ENCODE data around the gene TWNK. TPM values are rescaled to one million over a fixed set of nuclear protein-coding genes. Genes with fewer than 3 reads are reported as not detected.

Gene TWNK
- total RNA-seq, 4 donors from 2014 or later = 8.2 to 19.8 (median 10.0) TPM

DNA sequence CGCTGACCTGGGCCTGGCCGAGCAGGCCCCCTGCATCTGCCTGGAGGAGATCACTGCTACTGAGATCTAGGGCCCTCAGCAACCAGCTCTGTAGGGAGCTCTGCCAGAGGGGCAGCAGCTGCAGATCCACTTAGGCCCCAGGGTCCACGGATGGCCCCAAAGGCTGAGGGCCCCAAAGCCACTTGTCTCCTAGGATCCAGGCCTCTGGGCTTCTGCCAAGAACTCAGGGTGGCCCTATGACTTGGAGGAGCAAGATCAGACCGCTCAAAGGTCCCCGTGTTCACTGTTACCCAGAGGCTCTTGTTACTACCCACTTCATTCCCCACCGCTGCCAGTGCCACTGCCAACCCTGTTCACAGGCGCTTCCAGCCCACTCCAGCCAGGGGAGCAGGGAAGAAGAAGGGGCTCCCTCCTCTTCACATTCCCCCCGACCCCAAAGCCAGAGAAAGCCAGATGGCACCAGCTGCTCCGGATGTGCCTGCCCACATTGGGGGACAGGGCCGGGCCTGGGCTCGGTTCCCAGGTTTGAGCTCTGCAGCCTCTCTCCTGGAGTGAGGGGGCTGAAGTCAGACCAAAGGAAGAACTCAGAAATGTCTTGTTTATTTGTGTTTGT lies 19.9 kb downstream of the TWNK start:
- Histone ChIP-seq H3K27ac (peak overlapping the region; percentile 41 to 100 (median 46)), H3K27me3 (no peaks in the 10 kb centered on the region), H3K9me3 (no peaks in the 10 kb centered on the region), H3K4me3 (no peak overlapping the region), H3K4me1 (peaks cover 18 to 31% of the 10 kb centered on the region in 2 donors), H3K36me3 (peaks cover 0 to 32% of the 10 kb centered on the region in 2 donors)
- no peak for TF ChIP-seq POLR2A (IDR thresholded peaks at IDR 0.05)
- TF ChIP-seq, protein P1, sequence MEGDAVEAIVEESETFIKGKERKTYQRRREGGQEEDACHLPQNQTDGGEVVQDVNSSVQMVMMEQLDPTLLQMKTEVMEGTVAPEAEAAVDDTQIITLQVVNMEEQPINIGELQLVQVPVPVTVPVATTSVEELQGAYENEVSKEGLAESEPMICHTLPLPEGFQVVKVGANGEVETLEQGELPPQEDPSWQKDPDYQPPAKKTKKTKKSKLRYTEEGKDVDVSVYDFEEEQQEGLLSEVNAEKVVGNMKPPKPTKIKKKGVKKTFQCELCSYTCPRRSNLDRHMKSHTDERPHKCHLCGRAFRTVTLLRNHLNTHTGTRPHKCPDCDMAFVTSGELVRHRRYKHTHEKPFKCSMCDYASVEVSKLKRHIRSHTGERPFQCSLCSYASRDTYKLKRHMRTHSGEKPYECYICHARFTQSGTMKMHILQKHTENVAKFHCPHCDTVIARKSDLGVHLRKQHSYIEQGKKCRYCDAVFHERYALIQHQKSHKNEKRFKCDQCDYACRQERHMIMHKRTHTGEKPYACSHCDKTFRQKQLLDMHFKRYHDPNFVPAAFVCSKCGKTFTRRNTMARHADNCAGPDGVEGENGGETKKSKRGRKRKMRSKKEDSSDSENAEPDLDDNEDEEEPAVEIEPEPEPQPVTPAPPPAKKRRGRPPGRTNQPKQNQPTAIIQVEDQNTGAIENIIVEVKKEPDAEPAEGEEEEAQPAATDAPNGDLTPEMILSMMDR (IDR thresholded peaks at IDR 0.05 in 4 of 5, conservative IDR thresholded peaks at IDR 0.05 in 1 of 5) = no peak
- in situ Hi-C loops (cut with MboI; ENCODE audit: low sequenced_read_pairs in 4 of 4) = no loop called here
- DNase-seq = no peak
- intact Hi-C loops (cut with DNase I; ENCODE audit: low total_unique reads) = no loop called here
- no peak for ATAC-seq

DNA sequence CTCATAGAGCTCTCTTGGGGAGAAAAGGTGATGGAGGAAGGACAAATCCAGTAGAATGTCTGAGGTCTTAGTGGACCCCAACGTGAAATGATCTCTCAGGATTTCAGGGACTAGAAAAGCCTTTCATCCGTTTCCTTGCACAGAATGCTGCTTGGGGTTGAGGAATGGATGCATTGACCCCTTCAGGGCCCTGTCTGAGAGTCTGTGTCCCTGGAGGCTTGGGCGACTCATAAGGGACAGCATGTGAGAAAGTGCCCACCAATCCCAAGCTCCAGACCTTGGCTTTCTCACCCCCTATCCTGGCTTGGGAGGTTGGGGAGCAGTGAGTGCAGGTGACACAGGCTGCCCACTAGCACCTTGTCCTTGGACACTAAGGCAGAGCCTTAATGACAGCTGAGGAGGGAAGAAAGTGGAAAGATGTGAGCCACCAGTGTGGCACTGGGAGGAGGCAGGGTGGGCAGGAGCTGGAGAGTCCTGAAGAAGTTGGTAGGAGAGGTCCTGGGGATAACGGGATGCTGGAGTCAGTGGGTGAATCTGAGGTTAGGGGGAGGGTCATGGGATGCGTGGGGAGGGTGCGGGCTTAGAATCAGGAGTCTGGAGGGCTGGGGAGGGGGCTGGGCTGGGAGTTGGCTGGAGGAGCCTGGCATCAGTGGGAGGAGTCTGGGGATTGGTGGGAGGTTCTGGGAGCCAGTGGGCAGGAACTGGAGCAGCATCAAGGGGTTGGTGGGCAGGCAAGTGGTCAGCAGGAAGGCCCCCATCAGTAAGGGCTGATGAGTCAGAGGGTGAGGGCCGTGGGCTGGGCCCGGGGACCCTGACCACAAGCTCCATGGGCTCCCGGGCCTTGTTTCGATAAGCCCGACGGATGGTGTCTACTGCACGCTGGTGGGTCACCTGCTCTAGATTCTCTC lies 20.8 kb downstream of the TWNK start:
- no peak for DNase-seq
- Histone ChIP-seq H3K27ac (peak overlapping the region in 1 of 4 donors; percentile 100), H3K27me3 (no peaks in the 10 kb centered on the region), H3K4me3 (no peak overlapping the region), H3K9me3 (no peaks in the 10 kb centered on the region), H3K4me1 (peaks cover 16 to 33% of the 10 kb centered on the region in 2 donors), H3K36me3 (peaks cover 0 to 32% of the 10 kb centered on the region in 2 donors)
- intact Hi-C loops (cut with DNase I; ENCODE audit: low total_unique reads) (no loop called here), in situ Hi-C loops (cut with MboI; ENCODE audit: low sequenced_read_pairs in 4 of 4) (no loop called here)
- ATAC-seq = no peak
- TF ChIP-seq, protein P1 (IDR thresholded peaks at IDR 0.05 in 4 of 5, conservative IDR thresholded peaks at IDR 0.05 in 1 of 5) = no peak
- TF ChIP-seq POLR2A (IDR thresholded peaks at IDR 0.05) = no peak

DNA sequence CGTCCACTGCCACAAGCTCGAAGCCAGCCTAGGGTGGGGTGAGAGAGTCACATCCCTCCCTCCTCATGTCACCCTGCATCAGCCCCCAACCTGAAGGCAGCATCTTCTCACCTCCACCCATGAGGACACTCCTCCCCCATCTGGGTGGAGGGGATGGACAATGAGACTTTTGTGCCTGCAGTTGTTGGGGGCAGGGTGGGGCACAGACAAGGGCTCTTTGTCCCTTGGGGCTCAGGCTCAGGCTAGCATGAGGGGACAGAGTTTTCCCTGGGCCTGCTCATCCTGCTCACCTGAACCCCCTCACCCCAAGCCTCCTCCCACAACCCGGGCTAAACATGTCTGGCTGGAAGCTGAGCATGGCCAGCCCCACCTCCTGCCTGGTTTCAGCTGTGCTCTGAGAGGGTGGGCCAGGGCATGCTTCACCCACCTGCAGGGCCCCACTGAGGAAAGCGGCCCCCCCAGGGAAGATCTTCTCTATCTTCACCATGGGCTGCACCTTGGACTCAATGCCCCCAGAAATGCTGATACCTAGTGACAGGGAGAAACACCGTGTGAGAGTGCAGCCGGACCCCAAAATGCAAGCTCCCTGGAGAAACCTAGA lies 21.6 kb downstream of the TWNK start:
- Histone ChIP-seq H3K36me3 (peaks cover 0 to 26% of the 10 kb centered on the region in 2 donors), H3K27me3 (no peaks in the 10 kb centered on the region), H3K4me3 (no peak overlapping the region), H3K27ac (no peak overlapping the region), H3K9me3 (no peaks in the 10 kb centered on the region), H3K4me1 (peaks cover 17 to 34% of the 10 kb centered on the region in 2 donors)
- DNase-seq (no peak), ATAC-seq (no peak)
- in situ Hi-C loops (cut with MboI; ENCODE audit: low sequenced_read_pairs in 4 of 4) = no loop called here
- intact Hi-C loops (cut with DNase I; ENCODE audit: low total_unique reads) = no loop called here
- no peak for TF ChIP-seq POLR2A (IDR thresholded peaks at IDR 0.05)
- TF ChIP-seq, protein P1 (IDR thresholded peaks at IDR 0.05 in 4 of 5, conservative IDR thresholded peaks at IDR 0.05 in 1 of 5) = no peak

DNA sequence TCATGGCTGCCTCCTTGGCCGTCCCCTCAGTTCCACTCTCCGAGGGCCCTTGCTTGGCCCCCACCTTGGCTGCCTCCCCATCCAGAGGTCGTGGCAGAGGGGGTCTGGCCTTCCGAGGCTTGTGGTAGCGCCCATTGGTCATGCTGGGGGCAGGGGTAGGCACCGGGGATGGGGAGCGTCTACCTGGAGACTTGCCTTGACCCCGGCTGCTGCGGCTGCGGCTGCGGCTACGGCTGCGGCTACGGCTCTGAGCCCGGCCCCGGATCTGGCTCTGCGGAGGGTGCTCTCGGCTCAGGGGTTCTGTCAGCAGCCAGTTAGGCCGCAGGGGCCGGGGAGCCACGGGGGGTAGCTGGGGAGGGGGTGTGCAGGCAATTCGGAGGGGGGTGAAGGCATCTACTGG lies 23.0 kb downstream of the TWNK start:
- Histone ChIP-seq H3K27ac (no peak overlapping the region), H3K4me1 (peaks cover 8 to 27% of the 10 kb centered on the region in 2 donors), H3K36me3 (peaks cover 0 to 20% of the 10 kb centered on the region in 2 donors), H3K9me3 (no peaks in the 10 kb centered on the region), H3K4me3 (no peak overlapping the region), H3K27me3 (no peaks in the 10 kb centered on the region)
- intact Hi-C loops (cut with DNase I; ENCODE audit: low total_unique reads) (no loop called here), in situ Hi-C loops (cut with MboI; ENCODE audit: low sequenced_read_pairs in 4 of 4) (no loop called here)
- TF ChIP-seq POLR2A (IDR thresholded peaks at IDR 0.05) = no peak
- TF ChIP-seq, protein P1 (IDR thresholded peaks at IDR 0.05 in 4 of 5, conservative IDR thresholded peaks at IDR 0.05 in 1 of 5) = no peak
- DNase-seq (no peak), ATAC-seq (no peak)
